ENCODE data around the gene CASTOR1. TPM values are rescaled to one million over a fixed set of nuclear protein-coding genes. Genes with fewer than 3 reads are reported as not detected.

The CASTOR1 gene
- total RNA-seq, 4 donors from 2014 or later: 16.5 to 36.0 (median 27.7) TPM

- intact Hi-C loops (cut with DNase I): no loop called here
- peak overlapping the region; percentile 84 to 88 (median 87) for H3K27ac ChIP-seq
Measured at GRCh38 chr22:30306627-30307011, 17.3 kb upstream of the CASTOR1 start.

DNA sequence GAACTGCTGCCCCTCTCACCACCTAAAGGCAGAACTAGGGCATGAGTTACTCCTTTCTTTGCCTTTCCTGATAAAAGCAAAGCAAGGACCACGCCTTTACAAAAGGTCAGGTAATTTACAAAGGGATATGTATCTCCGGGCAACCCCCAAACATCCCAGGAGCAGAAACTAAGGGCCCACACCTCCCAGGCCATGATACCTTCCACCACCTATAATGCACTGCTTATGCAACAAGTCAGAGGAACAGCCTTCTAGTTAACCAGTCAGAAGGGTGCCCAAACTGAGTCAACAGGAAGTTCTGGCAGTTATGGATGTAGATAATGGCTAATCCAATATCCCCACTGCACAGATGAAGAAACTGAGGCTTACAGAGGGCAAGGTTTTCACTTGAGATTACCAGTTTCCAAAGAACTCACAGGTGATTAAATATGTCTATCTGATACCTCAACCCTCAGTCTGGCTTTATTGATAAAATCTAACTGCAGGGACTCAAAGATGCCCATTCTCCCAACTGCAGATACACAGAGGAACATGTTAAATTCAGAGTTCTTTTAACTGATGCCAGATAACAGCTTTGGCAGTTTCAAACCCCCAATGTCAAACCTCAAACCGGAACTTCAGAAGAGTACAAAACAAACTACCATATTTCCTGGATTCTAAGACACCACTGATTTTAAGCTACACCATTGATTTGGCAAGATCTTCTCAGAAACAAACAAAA, 16.8 kb upstream of the CASTOR1 start:
- 61 to 63% methylated on average over 3 of the region's 3 CpGs for WGBS, 2 donors
- Histone ChIP-seq H3K4me3 (replicated peaks in 1 of 3) (no peak overlapping the region), H3K4me1 (peaks cover 100% of the 10 kb centered on the region in 2 donors)

More at GRCh38 chr22:30306627-30307011, 17.3 kb upstream of the CASTOR1 start:
- DNase-seq: no peak
- peaks cover 98 to 100% of the 10 kb centered on the region in 2 donors for H3K4me1 ChIP-seq
- no peaks in the 10 kb centered on the region for H3K27me3 ChIP-seq
- no peak overlapping the region for H3K4me3 ChIP-seq (replicated peaks in 1 of 3)
- no peaks in the 10 kb centered on the region for H3K9me3 ChIP-seq
- no peaks in the 10 kb centered on the region for H3K36me3 ChIP-seq
- TF ChIP-seq, protein P1, sequence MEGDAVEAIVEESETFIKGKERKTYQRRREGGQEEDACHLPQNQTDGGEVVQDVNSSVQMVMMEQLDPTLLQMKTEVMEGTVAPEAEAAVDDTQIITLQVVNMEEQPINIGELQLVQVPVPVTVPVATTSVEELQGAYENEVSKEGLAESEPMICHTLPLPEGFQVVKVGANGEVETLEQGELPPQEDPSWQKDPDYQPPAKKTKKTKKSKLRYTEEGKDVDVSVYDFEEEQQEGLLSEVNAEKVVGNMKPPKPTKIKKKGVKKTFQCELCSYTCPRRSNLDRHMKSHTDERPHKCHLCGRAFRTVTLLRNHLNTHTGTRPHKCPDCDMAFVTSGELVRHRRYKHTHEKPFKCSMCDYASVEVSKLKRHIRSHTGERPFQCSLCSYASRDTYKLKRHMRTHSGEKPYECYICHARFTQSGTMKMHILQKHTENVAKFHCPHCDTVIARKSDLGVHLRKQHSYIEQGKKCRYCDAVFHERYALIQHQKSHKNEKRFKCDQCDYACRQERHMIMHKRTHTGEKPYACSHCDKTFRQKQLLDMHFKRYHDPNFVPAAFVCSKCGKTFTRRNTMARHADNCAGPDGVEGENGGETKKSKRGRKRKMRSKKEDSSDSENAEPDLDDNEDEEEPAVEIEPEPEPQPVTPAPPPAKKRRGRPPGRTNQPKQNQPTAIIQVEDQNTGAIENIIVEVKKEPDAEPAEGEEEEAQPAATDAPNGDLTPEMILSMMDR (IDR thresholded peaks at IDR 0.05): no peak
- TF ChIP-seq POLR2A (IDR thresholded peaks at IDR 0.05): no peak
- WGBS, 2 donors: 90 to 92% methylated on average over 1 of the region's 1 CpG

DNA sequence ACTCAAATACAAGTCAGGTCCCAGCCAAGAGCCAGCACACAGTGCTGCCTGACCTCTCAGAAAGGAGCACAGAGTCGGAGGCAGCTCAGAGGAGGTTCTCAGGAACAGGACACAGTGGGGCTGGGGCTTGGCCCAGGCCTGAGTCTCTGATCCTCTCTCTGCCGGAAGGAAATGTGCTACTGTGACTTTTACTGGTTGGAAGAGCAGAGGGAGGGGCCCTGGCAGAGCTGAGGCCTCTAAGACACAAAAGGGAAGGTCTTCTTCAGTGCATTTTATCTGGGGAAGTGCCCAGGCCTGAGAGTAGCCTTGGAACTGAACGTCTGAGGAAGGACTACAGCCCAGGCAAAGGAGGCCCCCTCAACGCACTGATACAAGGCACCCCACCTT, 16.2 kb upstream of the CASTOR1 start:
- DNase-seq: peak; percentile 46
- intact Hi-C loops (cut with DNase I): no loop called here
- WGBS, 2 donors: 24 to 26% methylated on average over 4 of the region's 4 CpGs
- Histone ChIP-seq H3K9me3 (no peaks in the 10 kb centered on the region), H3K4me3 (replicated peaks in 1 of 3) (no peak overlapping the region), H3K36me3 (peaks cover 0 to under 1% of the 10 kb centered on the region in 2 donors), H3K27ac (peak overlapping the region; percentile 84 to 88 (median 87)), H3K4me1 (peaks cover 97 to 100% of the 10 kb centered on the region in 2 donors), H3K27me3 (no peaks in the 10 kb centered on the region)
- TF ChIP-seq, protein P1 (IDR thresholded peaks at IDR 0.05): no peak
- peak in 1 of 2 donors; percentile 16 for TF ChIP-seq POLR2A (IDR thresholded peaks at IDR 0.05)

More for the DNA sequence above, 16.8 kb upstream of the CASTOR1 start:
- no peaks in the 10 kb centered on the region for H3K27me3 ChIP-seq
- H3K9me3 ChIP-seq: no peaks in the 10 kb centered on the region
- no peaks in the 10 kb centered on the region for H3K36me3 ChIP-seq
- TF ChIP-seq, protein P1 (IDR thresholded peaks at IDR 0.05): no peak
- no peak for TF ChIP-seq POLR2A (IDR thresholded peaks at IDR 0.05)
- no peak for DNase-seq
- peak overlapping the region; percentile 84 to 88 (median 87) for H3K27ac ChIP-seq
- intact Hi-C loops (cut with DNase I): no loop called here

- 22 to 27% methylated on average over 4 to 7 of the region's 7 CpGs for WGBS, 2 donors
- Histone ChIP-seq H3K36me3 (peaks cover 0 to 2% of the 10 kb centered on the region in 2 donors), H3K4me1 (peaks cover 90 to 100% of the 10 kb centered on the region in 2 donors), H3K4me3 (replicated peaks in 1 of 3) (no peak overlapping the region), H3K9me3 (no peaks in the 10 kb centered on the region), H3K27me3 (no peaks in the 10 kb centered on the region), H3K27ac (peak overlapping the region; percentile 84 to 88 (median 87))
- TF ChIP-seq, protein P1 (IDR thresholded peaks at IDR 0.05): no peak
- TF ChIP-seq POLR2A (IDR thresholded peaks at IDR 0.05): no peak
- intact Hi-C loops (cut with DNase I): no loop called here
- DNase-seq: peak; percentile 76 to 81
Measured at GRCh38 chr22:30304495-30305244, 15.4 kb upstream of the CASTOR1 start.

DNA sequence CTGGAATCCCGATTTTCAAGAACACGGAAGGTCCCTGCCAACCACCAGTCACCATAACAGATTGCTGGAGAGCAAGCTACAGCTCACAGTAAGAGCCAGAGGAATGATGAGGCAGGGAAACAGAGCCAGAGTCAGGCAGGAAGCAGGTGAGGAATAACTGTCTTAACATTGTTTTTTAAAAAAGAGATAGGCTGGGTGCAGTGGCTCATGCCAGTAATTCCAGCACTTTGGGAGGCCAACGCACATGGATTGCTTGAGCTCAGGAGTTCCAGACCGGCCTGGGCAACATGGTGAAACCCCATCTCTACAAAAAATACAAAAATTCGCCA, 13.5 kb upstream of the CASTOR1 start:
- no peak for TF ChIP-seq POLR2A (IDR thresholded peaks at IDR 0.05)
- TF ChIP-seq, protein P1 (IDR thresholded peaks at IDR 0.05): no peak
- Histone ChIP-seq H3K4me3 (replicated peaks in 1 of 3) (no peak overlapping the region), H3K27me3 (no peaks in the 10 kb centered on the region), H3K9me3 (no peaks in the 10 kb centered on the region), H3K27ac (peak overlapping the region; percentile 75 to 87 (median 84)), H3K36me3 (peaks cover 0 to 2% of the 10 kb centered on the region in 2 donors), H3K4me1 (peaks cover 86 to 100% of the 10 kb centered on the region in 2 donors)
- DNase-seq: no peak
- 51 to 62% methylated on average over 5 of the region's 5 CpGs for WGBS, 2 donors
- intact Hi-C loops (cut with DNase I): no loop called here

Data from thyroid gland (tissue), 4 donors.